RWPE2 (cell line): ENCODE results near the gene RAP1GAP2.

ENCODE experiments used
- ATAC-seq: fragments of 200-7000 bp; cut with Tn5 transposase; 3 replicates; pipeline ENCODE4 v1.9.1; 2021; ENCODE audit warnings: low read depth
- DNase-seq: peaks from one replicate; pipeline ENCODE4 v3.0.0-alpha.2; 2020; ENCODE audit warnings: low spot score
- H3K27ac ChIP-seq: fragments of 450-650 bp; 2 replicates; pipeline ENCODE4 v1.5.1; 2017; ENCODE audit warnings: mild to moderate bottlenecking; ENCODE audit not compliant: poor library complexity, severe bottlenecking
- H3K27me3 ChIP-seq: fragments of 250-450 bp; sonication (Bioruptor Pico); 2 replicates; pipeline ENCODE4 v1.5.1; 2021; ENCODE audit warnings: mild to moderate bottlenecking, moderate library complexity; ENCODE audit not compliant: insufficient read depth, poor library complexity, severe bottlenecking
- H3K36me3 ChIP-seq: fragments of 250-450 bp; sonication (Bioruptor Pico); 2 replicates; pipeline ENCODE4 v1.5.1; 2020; ENCODE audit warnings: low read depth, mild to moderate bottlenecking, moderate library complexity
- H3K4me1 ChIP-seq: fragments of 250-450 bp; sonication (Bioruptor Pico); 2 replicates; pipeline ENCODE4 v1.5.1; 2021; ENCODE audit warnings: mild to moderate bottlenecking, moderate library complexity; ENCODE audit not compliant: insufficient read depth, poor library complexity, severe bottlenecking
- H3K4me3 ChIP-seq: fragments of 250-450 bp; sonication (Bioruptor Pico); 2 replicates; pipeline ENCODE4 v1.5.1; 2021; ENCODE audit warnings: mild to moderate bottlenecking, moderate library complexity; ENCODE audit not compliant: severe bottlenecking
- H3K9me3 ChIP-seq: fragments of 250-450 bp; sonication (Bioruptor Pico); 2 replicates; pipeline ENCODE4 v1.5.1; 2021; ENCODE audit warnings: mild to moderate bottlenecking, moderate library complexity; ENCODE audit not compliant: severe bottlenecking
- TF ChIP-seq, protein P1 (sequence below): fragments of 450-650 bp; IDR thresholded peaks from one replicate; pipeline ENCODE4 v1.5.1; 2017; ENCODE audit warnings: mild to moderate bottlenecking, moderate library complexity; ENCODE audit not compliant: poor library complexity, severe bottlenecking

Gene RAP1GAP2

GRCh38 chr17:2795441-2796163 is 636 bp upstream of the RAP1GAP2 start:
- no peak for ATAC-seq
- no peak for DNase-seq
- H3K4me3 ChIP-seq, result no peak overlapping the region
- peaks cover 3% of the 10 kb centered on the region for H3K4me1 ChIP-seq
- TF ChIP-seq, protein P1, sequence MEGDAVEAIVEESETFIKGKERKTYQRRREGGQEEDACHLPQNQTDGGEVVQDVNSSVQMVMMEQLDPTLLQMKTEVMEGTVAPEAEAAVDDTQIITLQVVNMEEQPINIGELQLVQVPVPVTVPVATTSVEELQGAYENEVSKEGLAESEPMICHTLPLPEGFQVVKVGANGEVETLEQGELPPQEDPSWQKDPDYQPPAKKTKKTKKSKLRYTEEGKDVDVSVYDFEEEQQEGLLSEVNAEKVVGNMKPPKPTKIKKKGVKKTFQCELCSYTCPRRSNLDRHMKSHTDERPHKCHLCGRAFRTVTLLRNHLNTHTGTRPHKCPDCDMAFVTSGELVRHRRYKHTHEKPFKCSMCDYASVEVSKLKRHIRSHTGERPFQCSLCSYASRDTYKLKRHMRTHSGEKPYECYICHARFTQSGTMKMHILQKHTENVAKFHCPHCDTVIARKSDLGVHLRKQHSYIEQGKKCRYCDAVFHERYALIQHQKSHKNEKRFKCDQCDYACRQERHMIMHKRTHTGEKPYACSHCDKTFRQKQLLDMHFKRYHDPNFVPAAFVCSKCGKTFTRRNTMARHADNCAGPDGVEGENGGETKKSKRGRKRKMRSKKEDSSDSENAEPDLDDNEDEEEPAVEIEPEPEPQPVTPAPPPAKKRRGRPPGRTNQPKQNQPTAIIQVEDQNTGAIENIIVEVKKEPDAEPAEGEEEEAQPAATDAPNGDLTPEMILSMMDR, result no peak
- no peaks in the 10 kb centered on the region for H3K36me3 ChIP-seq
- no peaks in the 10 kb centered on the region for H3K9me3 ChIP-seq
- no peaks in the 10 kb centered on the region for H3K27me3 ChIP-seq
- H3K27ac ChIP-seq, result no peak overlapping the region

GRCh38 chr17:2797226-2797625 is 988 bp downstream of the RAP1GAP2 start:
- H3K27ac ChIP-seq, result no peak overlapping the region
- H3K27me3 ChIP-seq, result no peaks in the 10 kb centered on the region
- H3K36me3 ChIP-seq, result no peaks in the 10 kb centered on the region
- no peak for ATAC-seq
- H3K9me3 ChIP-seq, result no peaks in the 10 kb centered on the region
- H3K4me3 ChIP-seq, result no peak overlapping the region
- H3K4me1 ChIP-seq, result peaks cover 3% of the 10 kb centered on the region
- TF ChIP-seq, protein P1, result no peak
- no peak for DNase-seq

DNA sequence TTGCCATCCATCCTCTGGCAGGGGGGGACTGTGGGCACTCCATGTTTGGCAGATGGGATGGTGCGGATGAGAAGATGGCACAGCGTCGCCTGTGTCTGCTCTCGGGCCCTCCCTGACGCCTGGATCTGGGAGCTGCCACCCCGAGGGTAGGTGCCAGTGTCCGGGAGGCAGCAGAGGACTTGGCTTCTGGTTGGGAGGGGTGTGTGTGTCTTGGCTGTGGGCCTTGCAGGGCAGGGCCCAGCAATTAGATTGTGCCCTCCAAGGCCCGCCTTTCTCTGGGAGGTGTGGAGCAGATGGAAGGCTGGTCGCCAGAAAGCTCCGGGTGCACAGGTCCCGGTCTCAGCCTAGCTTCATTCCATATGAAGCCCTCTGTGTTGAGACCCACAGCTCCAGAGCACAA is 1.4 kb downstream of the RAP1GAP2 start:
- Histone ChIP-seq H3K4me3 (no peak overlapping the region), H3K9me3 (no peaks in the 10 kb centered on the region)

GRCh38 chr17:2798188-2798587 is 1.9 kb downstream of the RAP1GAP2 start:
- Histone ChIP-seq H3K9me3 (no peaks in the 10 kb centered on the region), H3K4me1 (peaks cover 3% of the 10 kb centered on the region), H3K27ac (no peak overlapping the region), H3K36me3 (no peaks in the 10 kb centered on the region), H3K27me3 (no peaks in the 10 kb centered on the region), H3K4me3 (no peak overlapping the region)
- DNase-seq (no peak), ATAC-seq (no peak)
- TF ChIP-seq, protein P1, result no peak

More for the DNA sequence above, 1.4 kb downstream of the RAP1GAP2 start:
- ATAC-seq, result 0 out of 3 replicates have a peak, but pooled peaks have one; percentile 15
- TF ChIP-seq, protein P1, result no peak
- no peaks in the 10 kb centered on the region for H3K27me3 ChIP-seq
- no peak overlapping the region for H3K27ac ChIP-seq
- no peak for DNase-seq
- H3K4me1 ChIP-seq, result peaks cover 3% of the 10 kb centered on the region
- no peaks in the 10 kb centered on the region for H3K36me3 ChIP-seq

DNA sequence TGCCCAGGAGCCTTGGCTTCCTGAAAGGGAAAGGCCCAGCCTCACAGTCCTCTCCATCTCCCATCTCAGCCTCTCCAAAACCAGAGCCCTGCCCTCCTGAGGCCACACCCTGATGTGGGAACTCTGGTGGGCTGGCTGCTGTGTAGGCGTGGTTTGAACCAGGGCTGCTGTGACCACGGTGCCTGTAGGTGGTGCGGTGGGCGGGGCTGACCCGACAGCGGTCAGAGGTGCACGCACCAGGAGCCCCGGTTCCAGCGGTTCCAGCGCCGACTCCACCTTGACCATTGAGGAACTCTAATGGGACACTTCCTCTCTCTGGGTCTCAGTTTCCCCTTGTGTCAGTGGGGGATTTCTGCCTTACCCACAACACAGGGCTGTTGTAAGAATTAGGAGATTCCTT is 2.4 kb downstream of the RAP1GAP2 start:
- no peaks in the 10 kb centered on the region for H3K36me3 ChIP-seq
- ATAC-seq, result no peak
- H3K9me3 ChIP-seq, result no peaks in the 10 kb centered on the region
- H3K4me1 ChIP-seq, result peaks cover 3% of the 10 kb centered on the region
- TF ChIP-seq, protein P1, result no peak
- no peak overlapping the region for H3K4me3 ChIP-seq
- H3K27me3 ChIP-seq, result no peaks in the 10 kb centered on the region
- DNase-seq, result no peak
- H3K27ac ChIP-seq, result no peak overlapping the region
